ENCODE data around the gene HOXA13. TPM values are rescaled to one million over a fixed set of nuclear protein-coding genes. Genes with fewer than 3 reads are reported as not detected.

Gene HOXA13
- total RNA-seq, 1 donor from 2014 or later, result under 0.01 TPM

DNA sequence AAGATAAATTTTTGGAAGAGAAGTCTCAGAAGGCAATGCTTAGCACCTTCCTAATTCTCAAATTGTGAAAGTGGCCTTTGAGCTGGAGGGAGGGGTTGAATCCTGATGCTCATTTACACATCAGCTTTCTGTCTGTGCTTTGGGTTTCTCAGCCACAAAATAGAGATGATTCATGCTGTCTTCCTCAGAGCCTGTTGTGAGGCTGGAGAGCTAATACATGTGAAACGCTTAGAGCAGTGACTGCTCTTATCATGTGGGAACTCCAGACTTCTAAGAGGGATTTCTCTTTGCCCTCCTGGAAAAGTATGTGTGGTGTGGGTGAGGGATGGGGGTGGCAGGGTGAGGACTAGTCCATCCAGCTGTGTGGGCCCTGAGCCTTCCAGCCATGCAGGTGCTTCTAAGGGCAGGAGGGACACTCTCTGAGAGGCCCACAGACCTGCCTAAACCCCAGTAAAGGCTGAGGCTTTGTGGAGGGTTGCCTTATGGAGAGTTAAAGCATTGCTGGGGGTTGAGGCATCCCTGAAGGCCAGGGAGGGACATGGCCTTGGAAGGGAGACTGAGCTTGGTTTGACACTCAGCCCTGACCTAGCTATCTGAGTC lies 37.9 kb upstream of the HOXA13 start:
- no peak for FAIRE-seq
- no peak overlapping the region for H3K4me3 ChIP-seq (ENCODE audit: low read depth, low read length)
- peak; percentile 11 for DNase-seq (ENCODE audit: low read depth)
- peaks cover 58% of the 10 kb centered on the region for H3K27me3 ChIP-seq (ENCODE audit: control insufficient read depth, insufficient read depth, low read length)
- TF ChIP-seq, protein P1, sequence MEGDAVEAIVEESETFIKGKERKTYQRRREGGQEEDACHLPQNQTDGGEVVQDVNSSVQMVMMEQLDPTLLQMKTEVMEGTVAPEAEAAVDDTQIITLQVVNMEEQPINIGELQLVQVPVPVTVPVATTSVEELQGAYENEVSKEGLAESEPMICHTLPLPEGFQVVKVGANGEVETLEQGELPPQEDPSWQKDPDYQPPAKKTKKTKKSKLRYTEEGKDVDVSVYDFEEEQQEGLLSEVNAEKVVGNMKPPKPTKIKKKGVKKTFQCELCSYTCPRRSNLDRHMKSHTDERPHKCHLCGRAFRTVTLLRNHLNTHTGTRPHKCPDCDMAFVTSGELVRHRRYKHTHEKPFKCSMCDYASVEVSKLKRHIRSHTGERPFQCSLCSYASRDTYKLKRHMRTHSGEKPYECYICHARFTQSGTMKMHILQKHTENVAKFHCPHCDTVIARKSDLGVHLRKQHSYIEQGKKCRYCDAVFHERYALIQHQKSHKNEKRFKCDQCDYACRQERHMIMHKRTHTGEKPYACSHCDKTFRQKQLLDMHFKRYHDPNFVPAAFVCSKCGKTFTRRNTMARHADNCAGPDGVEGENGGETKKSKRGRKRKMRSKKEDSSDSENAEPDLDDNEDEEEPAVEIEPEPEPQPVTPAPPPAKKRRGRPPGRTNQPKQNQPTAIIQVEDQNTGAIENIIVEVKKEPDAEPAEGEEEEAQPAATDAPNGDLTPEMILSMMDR (IDR thresholded peaks at IDR 0.05; ENCODE audit: insufficient read depth, low read length, severe bottlenecking), result no peak
- H3K36me3 ChIP-seq (ENCODE audit: control insufficient read depth, insufficient read depth, low read length), result no peaks in the 10 kb centered on the region

DNA sequence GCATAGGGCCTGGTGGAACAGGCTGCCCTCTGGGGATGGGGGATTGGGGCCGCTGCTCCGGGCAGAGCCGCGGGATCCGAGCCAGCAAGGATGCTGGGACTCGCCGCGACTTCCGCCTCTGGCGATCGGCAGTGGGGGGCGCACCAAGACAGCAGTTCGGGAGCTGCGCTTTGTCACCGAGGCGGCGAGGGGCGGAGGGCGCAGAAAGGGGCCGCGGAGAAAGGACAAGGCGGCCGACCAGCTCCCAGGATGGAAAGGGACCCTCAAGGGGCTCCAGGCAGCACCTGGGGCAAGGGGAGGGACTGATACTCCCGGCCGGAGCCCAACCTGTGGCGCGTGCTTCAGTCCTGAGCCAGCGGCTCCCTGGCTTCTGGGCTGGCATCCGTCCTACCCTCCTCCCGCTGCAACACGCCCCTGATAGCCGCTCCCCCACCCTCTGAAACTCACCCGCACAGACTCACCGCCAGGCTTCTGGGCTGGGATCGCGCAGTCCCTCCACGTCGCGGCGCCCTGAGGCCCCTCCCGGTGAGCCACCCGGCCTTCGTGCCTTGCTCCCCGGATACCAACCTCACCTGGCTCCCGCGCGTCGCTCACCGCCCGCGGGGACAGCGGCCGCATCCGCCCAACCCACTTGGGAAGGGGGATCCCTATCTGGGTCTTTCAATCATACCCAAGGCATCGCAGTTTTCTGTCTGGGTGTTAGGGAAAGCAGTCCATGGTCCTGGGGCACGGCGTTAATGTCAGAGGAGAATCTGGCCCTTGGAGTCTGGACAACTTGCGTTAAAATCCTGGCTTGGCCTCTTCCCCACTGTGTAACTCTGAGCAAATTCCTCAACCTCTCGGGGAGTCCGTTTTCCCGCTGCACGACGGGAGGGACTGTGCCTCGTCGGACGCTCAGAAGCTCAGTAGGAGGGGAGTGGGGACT lies 35.8 kb upstream of the HOXA13 start:
- TF ChIP-seq, protein P1 (IDR thresholded peaks at IDR 0.05; ENCODE audit: insufficient read depth, low read length, severe bottlenecking), result peak; percentile 33
- H3K27me3 ChIP-seq (ENCODE audit: control insufficient read depth, insufficient read depth, low read length), result peaks cover 37% of the 10 kb centered on the region
- peak; percentile 17 for DNase-seq (ENCODE audit: low read depth)
- no peak for FAIRE-seq
- H3K4me3 ChIP-seq (ENCODE audit: low read depth, low read length), result peak overlapping the region; percentile 35
- H3K36me3 ChIP-seq (ENCODE audit: control insufficient read depth, insufficient read depth, low read length), result no peaks in the 10 kb centered on the region

DNA sequence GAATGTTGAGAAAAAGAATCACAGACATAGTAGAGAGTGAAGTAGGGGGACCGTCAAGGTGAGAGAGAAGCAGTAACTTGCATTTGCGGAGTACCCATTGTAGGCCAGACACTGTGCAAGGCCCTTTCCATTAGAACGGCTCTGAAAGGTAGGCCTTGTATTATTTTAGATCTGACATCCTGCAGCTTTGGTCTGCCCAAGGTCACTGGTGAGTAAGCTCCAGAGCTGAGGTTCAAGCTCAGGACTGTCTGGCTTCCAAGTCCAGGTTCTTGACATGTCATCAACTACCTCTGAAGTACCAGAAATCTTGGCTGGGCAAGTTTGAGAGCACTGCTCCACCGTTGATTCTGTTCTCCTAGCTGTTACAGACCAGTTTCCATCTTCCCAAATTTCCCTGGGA lies 29.6 kb upstream of the HOXA13 start:
- H3K27me3 ChIP-seq (ENCODE audit: control insufficient read depth, insufficient read depth, low read length), result peaks cover 15% of the 10 kb centered on the region
- DNase-seq (ENCODE audit: low read depth) (no peak), FAIRE-seq (peak; percentile 62)

DNA sequence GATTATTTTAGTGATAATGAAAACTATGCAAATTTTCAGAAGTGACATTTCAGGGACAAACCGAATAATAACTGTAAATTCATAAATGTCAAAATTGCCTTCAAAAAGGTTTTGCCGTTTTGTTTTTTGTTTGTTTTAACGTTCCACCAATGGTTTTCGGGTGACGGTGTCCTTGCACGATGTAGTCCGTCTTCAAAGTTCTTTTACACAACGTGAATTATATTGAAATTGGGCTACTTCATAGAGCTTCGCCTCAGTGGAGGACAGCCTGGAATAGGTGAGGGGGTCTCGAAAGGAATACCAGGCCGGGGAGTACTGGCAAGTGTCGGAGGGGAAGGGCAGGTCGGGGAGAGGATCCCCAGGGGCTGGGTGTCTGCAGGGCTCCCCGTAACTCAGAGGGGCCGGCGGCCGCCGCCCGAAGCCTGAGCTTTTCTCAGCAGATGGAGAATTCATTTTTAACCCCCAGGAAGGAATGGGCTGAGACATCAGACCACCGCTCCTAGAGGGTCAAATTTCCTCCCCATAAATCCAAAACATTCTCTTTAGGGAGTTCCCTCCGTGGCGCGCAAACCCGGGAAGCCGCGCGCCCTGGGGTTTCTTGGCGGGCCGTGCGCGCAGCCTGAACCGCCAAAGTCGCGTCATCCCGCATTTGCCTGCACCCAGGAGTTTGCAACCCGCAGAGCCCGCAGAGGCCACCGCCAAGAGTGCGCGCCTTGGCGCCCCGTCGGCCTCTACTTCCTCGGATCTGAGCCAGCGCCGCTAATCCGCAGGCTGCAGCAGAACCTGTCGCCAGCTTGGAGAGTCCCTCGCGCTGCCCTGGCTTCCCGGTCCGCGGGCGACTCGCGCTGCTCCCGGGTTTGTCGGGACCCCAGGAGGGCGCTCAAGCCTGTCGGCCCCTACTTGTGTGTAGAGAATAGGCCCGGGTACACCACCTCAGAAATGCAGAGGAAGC lies 25.4 kb upstream of the HOXA13 start:
- no peak overlapping the region for H3K4me3 ChIP-seq (ENCODE audit: low read depth, low read length)
- no peaks in the 10 kb centered on the region for H3K36me3 ChIP-seq (ENCODE audit: control insufficient read depth, insufficient read depth, low read length)
- DNase-seq (ENCODE audit: low read depth) (no peak), FAIRE-seq (no peak)
- TF ChIP-seq, protein P1 (IDR thresholded peaks at IDR 0.05; ENCODE audit: insufficient read depth, low read length, severe bottlenecking), result no peak
- H3K27me3 ChIP-seq (ENCODE audit: control insufficient read depth, insufficient read depth, low read length), result peaks cover 29% of the 10 kb centered on the region

More for the DNA sequence above, 29.6 kb upstream of the HOXA13 start:
- TF ChIP-seq, protein P1 (IDR thresholded peaks at IDR 0.05; ENCODE audit: insufficient read depth, low read length, severe bottlenecking), result no peak
- H3K4me3 ChIP-seq (ENCODE audit: low read depth, low read length), result no peak overlapping the region
- H3K36me3 ChIP-seq (ENCODE audit: control insufficient read depth, insufficient read depth, low read length), result no peaks in the 10 kb centered on the region

DNA sequence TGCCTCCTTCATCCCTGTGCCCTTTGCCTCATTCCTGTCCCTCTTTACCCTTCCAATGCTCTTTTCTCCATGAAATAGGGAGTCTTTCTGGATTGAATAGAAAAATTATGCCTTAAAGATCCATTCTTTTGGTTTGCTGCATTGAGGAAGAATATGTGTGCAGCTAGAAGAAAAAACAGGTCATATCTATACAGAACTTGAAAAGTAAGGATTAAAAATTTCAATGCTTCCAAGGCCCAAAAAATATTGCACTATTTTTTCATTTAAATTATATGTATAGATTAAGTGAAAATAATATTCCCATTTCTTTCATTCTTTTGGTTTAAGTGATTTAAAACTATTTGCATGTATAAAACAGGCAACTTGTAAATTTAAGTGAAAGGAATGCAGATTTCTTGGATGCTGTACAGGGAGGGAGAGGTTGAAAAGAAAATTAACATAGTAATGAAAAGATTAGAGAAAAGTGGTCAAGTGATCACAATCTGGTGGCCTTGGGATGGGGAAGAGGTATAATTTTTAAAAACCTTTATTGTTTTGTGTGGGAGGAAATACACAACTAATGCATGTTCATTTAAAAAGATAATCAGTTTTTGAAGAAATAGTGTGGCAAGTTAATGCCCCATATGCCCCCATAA lies 24.2 kb upstream of the HOXA13 start:
- no peaks in the 10 kb centered on the region for H3K36me3 ChIP-seq (ENCODE audit: control insufficient read depth, insufficient read depth, low read length)
- H3K4me3 ChIP-seq (ENCODE audit: low read depth, low read length), result no peak overlapping the region
- TF ChIP-seq, protein P1 (IDR thresholded peaks at IDR 0.05; ENCODE audit: insufficient read depth, low read length, severe bottlenecking), result no peak
- DNase-seq (ENCODE audit: low read depth) (no peak), FAIRE-seq (no peak)
- H3K27me3 ChIP-seq (ENCODE audit: control insufficient read depth, insufficient read depth, low read length), result peaks cover 31% of the 10 kb centered on the region
